HCT116 (cell line): ENCODE measurements around the gene SESN1. TPM values are rescaled to one million over a fixed set of nuclear protein-coding genes. Genes with fewer than 3 reads are reported as not detected.

Experiments used
- ATAC-seq: fragments of 200-7000 bp; cut with Tn5 transposase; 2 replicates; pipeline ENCODE4 v1.9.1; 2020; ENCODE audit warnings: mild to moderate bottlenecking, moderate library complexity
- BruUV-seq: library from RNA; stranded (reverse); fragments of 400-500 nt; replicated peaks from 2 replicates; lab custom pipeline; 2021; lab: Mats Ljungman, UMichigan
- CTCF ChIA-PET: fragments of 300-600 bp; sonication (Branson Sonifier 250); formaldehyde crosslinking; loops from one replicate; lab custom pipeline; 2021; ENCODE audit warnings: antibody characterized with exemption; lab: Charles Lee
- POLR2A ChIA-PET: fragments of 300-600, 350-600 bp; sonication (Branson Sonifier 250); formaldehyde crosslinking; loops from one replicate; lab custom pipeline; 2021; ENCODE audit warnings: antibody characterized with exemption; lab: Charles Lee
- RAD21 ChIA-PET, 2 experiments: fragments of 300-600 bp; sonication (Branson Sonifier 250); formaldehyde crosslinking; loops; one replicate each; lab custom pipeline; 2023; ENCODE audit warnings: low total read pairs in 2 of 2; ENCODE audit not compliant: uncharacterized antibody in 2 of 2, unreplicated experiment in 2 of 2, low non-redundant PET in 1 of 2; lab: Charles Lee
- DNase-seq: peaks from one replicate; pipeline ENCODE4 v3.0.0-alpha.2; 2010; ENCODE audit warnings: low read depth, low spot score
- H2AFZ ChIP-seq: fragments of 200-600 bp; shearing (Covaris generic), sonication (generic); 2 replicates; pipeline ENCODE4 v1.6.1; 2017; ENCODE audit warnings: low read depth, mixed run types, mixed read lengths, antibody characterized with exemption, low read length; ENCODE audit not compliant: poor library complexity, severe bottlenecking
- H3K27ac ChIP-seq: 2 replicates; pipeline ENCODE4 v1.5.1; 2012; ENCODE audit warnings: low read depth, low read length
- H3K27me3 ChIP-seq: fragments of 200-600 bp; sonication (generic); 2 replicates; pipeline ENCODE4 v1.6.1; 2016; ENCODE audit warnings: mixed run types, low read length, mixed read lengths; ENCODE audit not compliant: insufficient read depth
- H3K36me3 ChIP-seq, 2 experiments: fragments of 200-500 bp in 1 of 2; fragments of 200-600 bp in 1 of 2; sonication (Bioruptor generic) in 1 of 2; sonication (generic) in 1 of 2; 2 replicates each; pipeline versions ENCODE4 v1.5.1 to v1.6.1; 2014 to 2016; ENCODE audit warnings: low read length in 2 of 2, inconsistent platforms in 1 of 2, mixed read lengths in 1 of 2, mixed run types in 1 of 2; ENCODE audit not compliant: insufficient read depth in 2 of 2, control insufficient read depth in 1 of 2
- H3K4me1 ChIP-seq, 2 experiments: fragments of 200-600 bp in 1 of 2; sonication (generic) in 1 of 2; 2 replicates each; pipeline versions ENCODE4 v1.5.1 to v1.6.1; 2012 to 2017; ENCODE audit warnings: low read length in 2 of 2, inconsistent platforms in 1 of 2, mild to moderate bottlenecking in 1 of 2, mixed read lengths in 1 of 2, mixed run types in 1 of 2, moderate library complexity in 1 of 2; ENCODE audit not compliant: insufficient read depth in 2 of 2, control insufficient read depth in 1 of 2
- H3K4me2 ChIP-seq: fragments of 200-600 bp; sonication (generic); 2 replicates; pipeline ENCODE4 v1.6.1; 2017; ENCODE audit warnings: mixed run types, low read length, mixed read lengths
- H3K4me3 ChIP-seq, 2 experiments: fragments of 200-600 bp in 1 of 2; sonication (generic) in 1 of 2; replicated peaks in 1 of 2; 2 replicates each; pipeline ENCODE4 v1.5.1; 2011 to 2016; ENCODE audit warnings: low read length in 2 of 2, control low read depth in 1 of 2, low read depth in 1 of 2, mild to moderate bottlenecking in 1 of 2, mixed read lengths in 1 of 2, mixed run types in 1 of 2
- H3K79me2 ChIP-seq: fragments of 200-600 bp; sonication (generic); 2 replicates; pipeline ENCODE4 v1.6.1; 2017; ENCODE audit warnings: mild to moderate bottlenecking, mixed run types, low read length, moderate library complexity, mixed read lengths; ENCODE audit not compliant: insufficient read depth
- H3K9ac ChIP-seq: fragments of 200-600 bp; sonication (generic); 2 replicates; pipeline ENCODE4 v1.6.1; 2016; ENCODE audit warnings: low read length, mixed read lengths
- H3K9me2 ChIP-seq: fragments of 200-600 bp; sonication (generic), shearing (Covaris generic); 2 replicates; pipeline ENCODE4 v1.6.1; 2017; ENCODE audit warnings: mixed run types, mild to moderate bottlenecking, moderate library complexity; ENCODE audit not compliant: insufficient read depth
- H3K9me3 ChIP-seq, 2 experiments: fragments of 200-500 bp in 1 of 2; fragments of 200-600 bp in 1 of 2; sonication (Bioruptor generic) in 1 of 2; sonication (generic) in 1 of 2; 2 replicates each; pipeline ENCODE4 v1.6.1; 2014 to 2017; ENCODE audit warnings: low read length in 2 of 2, mixed read lengths in 2 of 2, inconsistent platforms in 1 of 2, low read depth in 1 of 2, mild to moderate bottlenecking in 1 of 2, mixed run types in 1 of 2, moderate library complexity in 1 of 2; ENCODE audit not compliant: control insufficient read depth in 1 of 2, insufficient read depth in 1 of 2
- H4K20me1 ChIP-seq: fragments of 200-600 bp; sonication (generic), shearing (Covaris generic); 2 replicates; pipeline ENCODE4 v1.6.1; 2017; ENCODE audit warnings: mixed run types, mild to moderate bottlenecking, moderate library complexity; ENCODE audit not compliant: insufficient read depth
- CEBPB ChIP-seq: IDR thresholded peaks from 2 replicates; pipeline ENCODE4 v1.6.1; 2012; ENCODE audit warnings: low read depth
- EGR1 ChIP-seq: IDR thresholded peaks from 2 replicates; pipeline ENCODE4 v1.6.1; 2012; ENCODE audit warnings: low read depth
- EZH2 ChIP-seq: fragments of 200-600 bp; sonication (generic); IDR thresholded peaks from 2 replicates; pipeline ENCODE4 v1.6.1; 2017; ENCODE audit warnings: antibody characterized with exemption, mixed run types
- FOSL1 ChIP-seq: IDR thresholded peaks from 2 replicates; pipeline ENCODE4 v1.6.1; 2012; ENCODE audit warnings: low read depth
- POLR2A ChIP-seq: IDR thresholded peaks from 2 replicates; pipeline ENCODE4 v1.7.0; 2011; ENCODE audit warnings: borderline replicate concordance; ENCODE audit not compliant: insufficient read depth, insufficient read length; ENCODE audit errors: extremely low read depth
- POLR2AphosphoS5 ChIP-seq: IDR thresholded peaks from 2 replicates; pipeline ENCODE4 v1.6.1; 2011; ENCODE audit warnings: mild to moderate bottlenecking, low read depth, low read length, moderate library complexity
- RAD21 ChIP-seq: IDR thresholded peaks from 2 replicates; pipeline ENCODE4 v1.6.1; 2012; ENCODE audit warnings: low read depth, mild to moderate bottlenecking
- REST ChIP-seq: IDR thresholded peaks from 2 replicates; pipeline ENCODE4 v1.6.1; 2012; ENCODE audit warnings: low read depth
- SIN3A ChIP-seq: IDR thresholded peaks from 2 replicates; pipeline ENCODE4 v1.6.1; 2012; ENCODE audit warnings: low read depth
- SP1 ChIP-seq: IDR thresholded peaks from 2 replicates; pipeline ENCODE4 v1.6.1; 2012; ENCODE audit warnings: low read depth
- SRF ChIP-seq: IDR thresholded peaks from 2 replicates; pipeline ENCODE4 v1.6.1; 2012; ENCODE audit warnings: low read depth
- intact Hi-C: fragments of 100-400 bp; cut with micrococcal nuclease; formaldehyde crosslinking; loops from 2 replicates; pipeline ENCODE4 v1.10.0; 2022
- total RNA-seq: library from RNA; stranded (reverse); gene quantifications from one replicate; pipeline ENCODE4 v1.2.1, GENCODE V29; 2021; ENCODE audit not compliant: unreplicated experiment

Gene SESN1
- total RNA-seq, 1 experiment from 2014 or later, result 9.3 TPM

GRCh38 chr6:109029313-109029712, 65.3 kb downstream of the SESN1 start:
- Histone ChIP-seq H4K20me1 (no peaks in the 10 kb centered on the region), H3K36me3 (no peaks in the 10 kb centered on the region), H3K79me2 (no peaks in the 10 kb centered on the region), H3K4me3 (no peak overlapping the region), H3K4me1 (no peaks in the 10 kb centered on the region), H3K27me3 (no peaks in the 10 kb centered on the region), H3K4me2 (no peak overlapping the region), H3K27ac (no peak overlapping the region), H3K9me2 (no peaks in the 10 kb centered on the region), H2AFZ (no peak overlapping the region), H3K9me3 (no peaks in the 10 kb centered on the region; a peak in 1 of 4 replicates), H3K9ac (no peak overlapping the region)
- POLR2A ChIA-PET, result no interaction called here
- TF ChIP-seq SP1, result no peak
- TF ChIP-seq CEBPB, result no peak
- TF ChIP-seq POLR2AphosphoS5, result no peak
- no peak for TF ChIP-seq POLR2A
- no peak for TF ChIP-seq SRF
- intact Hi-C loops, result no loop called here
- no TSS peak for BruUV-seq
- CTCF ChIA-PET, result no interaction called here
- DNase-seq, result no peak
- RAD21 ChIA-PET, result no interaction called here
- no peak for ATAC-seq

DNA sequence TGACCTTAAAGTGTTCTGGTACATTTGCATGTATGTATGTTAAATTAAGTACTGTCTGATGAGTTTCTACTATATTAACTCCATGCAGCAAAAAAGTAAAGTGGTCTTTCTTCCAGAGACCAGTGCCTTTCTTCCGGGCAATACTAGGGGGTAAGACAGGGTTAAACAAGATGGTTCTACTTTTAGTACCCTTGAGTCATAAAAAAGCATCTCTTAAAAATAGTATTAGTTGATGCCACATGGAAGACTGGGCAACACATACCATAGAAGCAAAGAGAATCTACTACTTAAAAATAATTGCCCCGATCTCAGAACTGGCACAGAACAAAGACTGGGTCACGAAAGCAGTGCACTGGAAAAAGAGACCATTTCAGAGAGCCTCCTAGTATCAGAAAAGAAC, 66.2 kb downstream of the SESN1 start:
- Histone ChIP-seq H4K20me1 (no peaks in the 10 kb centered on the region), H3K4me3 (no peak overlapping the region), H3K36me3 (no peaks in the 10 kb centered on the region), H3K27ac (no peak overlapping the region), H3K9me2 (no peaks in the 10 kb centered on the region), H3K9me3 (no peaks in the 10 kb centered on the region; a peak in 1 of 4 replicates), H3K4me1 (no peaks in the 10 kb centered on the region), H2AFZ (no peak overlapping the region)
- no peak for ATAC-seq
- CTCF ChIA-PET, result no interaction called here
- no TSS peak for BruUV-seq
- intact Hi-C loops, result no loop called here
- POLR2A ChIA-PET, result no interaction called here
- RAD21 ChIA-PET, result no interaction called here
- no peak for DNase-seq
- TF ChIP-seq EGR1, result no peak
- no peak for TF ChIP-seq RAD21
- no peak for TF ChIP-seq REST
- TF ChIP-seq FOSL1, result no peak
- no peak for TF ChIP-seq EZH2
- no peak for TF ChIP-seq SRF
- TF ChIP-seq SIN3A, result no peak
- TF ChIP-seq, all 23 proteins: peak for 0
- Histone ChIP-seq H3K27me3 (no peaks in the 10 kb centered on the region), H3K79me2 (no peaks in the 10 kb centered on the region), H3K4me2 (no peak overlapping the region), H3K9ac (no peak overlapping the region)
